HG03045 (cell line): ENCODE results near the gene FAM177B.
"Not testable (repeated sequence)": the region's sequence is repeated elsewhere in the genome, so short reads cannot be mapped to it uniquely, and the experiment has no call there.

Experiments
- ATAC-seq: cut with Tn5 transposase; IDR thresholded peaks from one replicate; pipeline ENCODE4 v1.9.1; 2021; ENCODE audit warnings: mild to moderate bottlenecking, moderate library complexity; ENCODE audit not compliant: unreplicated experiment

Gene FAM177B

GRCh38 chr1:222739465-222739864 is 2.5 kb downstream of the FAM177B start:
- ATAC-seq = no peak

- no peak for ATAC-seq
These were observed 2.9 kb downstream of the FAM177B start for GRCh38 chr1:222739929-222740328.

- not testable (repeated sequence) for ATAC-seq
These were observed 4.8 kb downstream of the FAM177B start for GRCh38 chr1:222741630-222742457.

- ATAC-seq = no peak
These were observed 12.9 kb downstream of the FAM177B start for GRCh38 chr1:222749927-222750326.

- peak; percentile 71 for ATAC-seq
These were observed 13.6 kb downstream of the FAM177B start for GRCh38 chr1:222750651-222751050.

- no peak for ATAC-seq
These were observed 14.3 kb downstream of the FAM177B start for GRCh38 chr1:222751255-222751654.

GRCh38 chr1:222754366-222755139 is 17.6 kb downstream of the FAM177B start:
- ATAC-seq = no peak

GRCh38 chr1:222757646-222758268 is 20.8 kb downstream of the FAM177B start:
- ATAC-seq = no peak

- ATAC-seq = no peak
These were observed 22.5 kb downstream of the FAM177B start for GRCh38 chr1:222759451-222760035.

- no peak for ATAC-seq
These were observed 24.1 kb downstream of the FAM177B start for GRCh38 chr1:222761083-222761482.

- not testable (repeated sequence) for ATAC-seq
These were observed 25.2 kb downstream of the FAM177B start for GRCh38 chr1:222762178-222762577.

GRCh38 chr1:222767152-222767571 is 30.2 kb downstream of the FAM177B start:
- ATAC-seq = no peak

GRCh38 chr1:222768592-222768991 is 31.6 kb downstream of the FAM177B start:
- ATAC-seq = no peak

- no peak for ATAC-seq
These were observed 32.2 kb downstream of the FAM177B start for GRCh38 chr1:222769181-222769580.

- no peak for ATAC-seq
These were observed 33.1 kb downstream of the FAM177B start for GRCh38 chr1:222769971-222770620.

- peak; percentile 78 for ATAC-seq
These were observed 36.0 kb downstream of the FAM177B start for GRCh38 chr1:222772996-222773379.

GRCh38 chr1:222777463-222777862 is 40.5 kb downstream of the FAM177B start:
- ATAC-seq = no peak

- ATAC-seq = no peak
These were observed 41.0 kb downstream of the FAM177B start for GRCh38 chr1:222777977-222778376.

GRCh38 chr1:222781251-222781650 is 44.2 kb downstream of the FAM177B start:
- ATAC-seq = peak; percentile 47

- ATAC-seq = no peak
These were observed 46.0 kb downstream of the FAM177B start for GRCh38 chr1:222783051-222783450.

GRCh38 chr1:222784371-222784770 is 47.4 kb downstream of the FAM177B start:
- no peak for ATAC-seq
